Astrocyte (in vitro differentiated cells and primary cell): ENCODE measurements around the gene PTK6. TPM values are rescaled to one million over a fixed set of nuclear protein-coding genes. Genes with fewer than 3 reads are reported as not detected.

Experiments
- DNase-seq: peaks from one replicate; pipeline ENCODE4 v3.0.0-alpha.2; 2010; ENCODE audit warnings: low read depth
- FAIRE-seq: peaks from 2 replicates; lab custom pipeline; 2011; peaks lifted over from hg19 to GRCh38; lab: Jason Lieb, UNC
- H2AFZ ChIP-seq: 2 replicates; pipeline ENCODE4 v1.6.0; 2012; ENCODE audit warnings: low read depth, low read length, inconsistent platforms
- H3K27ac ChIP-seq: 2 replicates; pipeline ENCODE4 v1.5.1; 2011; ENCODE audit warnings: low read depth, low read length, inconsistent platforms
- H3K27me3 ChIP-seq: 2 replicates; pipeline ENCODE4 v1.6.0; 2011; ENCODE audit warnings: low read length, inconsistent platforms; ENCODE audit not compliant: insufficient read depth
- H3K36me3 ChIP-seq: 2 replicates; pipeline ENCODE4 v1.5.1; 2011; ENCODE audit warnings: low read length, inconsistent platforms; ENCODE audit not compliant: insufficient read depth
- H3K4me1 ChIP-seq: 2 replicates; pipeline ENCODE4 v1.5.1; 2011; ENCODE audit warnings: low read length, inconsistent platforms; ENCODE audit not compliant: insufficient read depth
- H3K4me2 ChIP-seq: 2 replicates; pipeline ENCODE4 v1.6.0; 2012; ENCODE audit warnings: low read length, inconsistent platforms
- H3K4me3 ChIP-seq: 2 replicates; pipeline ENCODE4 v1.5.1; 2011; ENCODE audit warnings: low read depth, mild to moderate bottlenecking, low read length, inconsistent platforms; ENCODE audit not compliant: insufficient read depth
- H3K79me2 ChIP-seq: 2 replicates; pipeline ENCODE4 v1.6.0; 2012; ENCODE audit warnings: mild to moderate bottlenecking, low read length, inconsistent platforms; ENCODE audit not compliant: insufficient read depth
- H3K9ac ChIP-seq: 2 replicates; pipeline ENCODE4 v1.6.0; 2012; ENCODE audit warnings: mild to moderate bottlenecking, low read length, inconsistent platforms
- H3K9me3 ChIP-seq: 2 replicates; pipeline ENCODE4 v1.5.1; 2012; ENCODE audit warnings: low read depth, mild to moderate bottlenecking, low read length, inconsistent platforms; ENCODE audit not compliant: insufficient read depth
- H4K20me1 ChIP-seq: 2 replicates; pipeline ENCODE4 v1.6.0; 2012; ENCODE audit warnings: low read length, inconsistent platforms; ENCODE audit not compliant: insufficient read depth
- H3K27ac Mint-ChIP-seq: one replicate; pipeline ENCODE4 v1.8.0; 2021; ENCODE audit warnings: mild to moderate bottlenecking, mixed read lengths; ENCODE audit not compliant: unreplicated experiment
- H3K27me3 Mint-ChIP-seq: one replicate; pipeline ENCODE4 v1.8.0; 2021; ENCODE audit warnings: low read depth, mixed read lengths; ENCODE audit not compliant: unreplicated experiment
- H3K36me3 Mint-ChIP-seq: one replicate; pipeline ENCODE4 v1.8.0; 2021; ENCODE audit warnings: low read depth, mixed read lengths; ENCODE audit not compliant: unreplicated experiment
- H3K4me1 Mint-ChIP-seq: one replicate; pipeline ENCODE4 v1.8.0; 2021; ENCODE audit warnings: low read depth, mixed read lengths; ENCODE audit not compliant: unreplicated experiment
- H3K4me3 Mint-ChIP-seq: one replicate; pipeline ENCODE4 v1.8.0; 2021; ENCODE audit warnings: mild to moderate bottlenecking, moderate library complexity, mixed read lengths; ENCODE audit not compliant: unreplicated experiment
- H3K9me3 Mint-ChIP-seq: one replicate; pipeline ENCODE4 v1.8.0; 2021; ENCODE audit warnings: mild to moderate bottlenecking, mixed read lengths; ENCODE audit not compliant: unreplicated experiment
- CTCF ChIP-seq: IDR thresholded peaks from 2 replicates; pipeline ENCODE4 v1.5.1; 2011; ENCODE audit warnings: low read depth, mild to moderate bottlenecking, inconsistent platforms, low read length, moderate library complexity; ENCODE audit not compliant: insufficient read depth
- EZH2 ChIP-seq: IDR thresholded peaks from 2 replicates; pipeline ENCODE4 v1.6.1; 2012; ENCODE audit warnings: mild to moderate bottlenecking, low read length, inconsistent platforms; ENCODE audit not compliant: insufficient read depth
- total RNA-seq: library from RNA; stranded (reverse); gene quantifications from 2 replicates; pipeline ENCODE4 v1.2.1, GENCODE V29; 2021

Gene PTK6
- total RNA-seq, 1 donor from 2014 or later, result 0.18 TPM

- no peak overlapping the region for H3K27ac Mint-ChIP-seq
- Histone ChIP-seq H3K27me3 (no peaks in the 10 kb centered on the region), H3K27ac (no peak overlapping the region), H3K4me1 (peaks cover 8% of the 10 kb centered on the region), H3K36me3 (no peaks in the 10 kb centered on the region), H4K20me1 (no peaks in the 10 kb centered on the region), H3K4me3 (no peak overlapping the region), H2AFZ (no peak overlapping the region), H3K9ac (no peak overlapping the region), H3K79me2 (no peaks in the 10 kb centered on the region), H3K4me2 (no peak overlapping the region), H3K9me3 (no peaks in the 10 kb centered on the region)
- no peak for TF ChIP-seq EZH2
- no peak for TF ChIP-seq CTCF
- DNase-seq (no peak), FAIRE-seq (no peak)
- H3K4me1 Mint-ChIP-seq, result no peaks in the 10 kb centered on the region
- H3K9me3 Mint-ChIP-seq, result no peaks in the 10 kb centered on the region
- no peaks in the 10 kb centered on the region for H3K27me3 Mint-ChIP-seq
- no peaks in the 10 kb centered on the region for H3K36me3 Mint-ChIP-seq
- no peak overlapping the region for H3K4me3 Mint-ChIP-seq
Measured at GRCh38 chr20:63534427-63534830, 2.7 kb downstream of the PTK6 start.

- Mint-ChIP-seq H3K27me3 (no peaks in the 10 kb centered on the region), H3K9me3 (no peaks in the 10 kb centered on the region), H3K27ac (no peak overlapping the region), H3K4me1 (no peaks in the 10 kb centered on the region), H3K36me3 (no peaks in the 10 kb centered on the region), H3K4me3 (no peak overlapping the region)
- no peak overlapping the region for H2AFZ ChIP-seq
- H3K9me3 ChIP-seq, result no peaks in the 10 kb centered on the region
- no peaks in the 10 kb centered on the region for H3K36me3 ChIP-seq
- no peak overlapping the region for H3K4me2 ChIP-seq
- H3K9ac ChIP-seq, result no peak overlapping the region
- TF ChIP-seq EZH2, result no peak
- TF ChIP-seq CTCF, result no peak
- FAIRE-seq, result no peak
- H3K27me3 ChIP-seq, result no peaks in the 10 kb centered on the region
- H3K4me1 ChIP-seq, result peaks cover 8% of the 10 kb centered on the region
- no peak overlapping the region for H3K27ac ChIP-seq
- no peaks in the 10 kb centered on the region for H4K20me1 ChIP-seq
- H3K4me3 ChIP-seq, result no peak overlapping the region
- H3K79me2 ChIP-seq, result no peaks in the 10 kb centered on the region
- no peak for DNase-seq
Measured at GRCh38 chr20:63533871-63534393, 3.2 kb downstream of the PTK6 start.

- FAIRE-seq, result no peak
- no peak for DNase-seq
- no peaks in the 10 kb centered on the region for H3K36me3 Mint-ChIP-seq
Measured at GRCh38 chr20:63533388-63533787, 3.8 kb downstream of the PTK6 start.

More at GRCh38 chr20:63533388-63533787, 3.8 kb downstream of the PTK6 start:
- Histone ChIP-seq H3K27me3 (no peaks in the 10 kb centered on the region), H3K79me2 (no peaks in the 10 kb centered on the region), H3K27ac (no peak overlapping the region), H3K9ac (no peak overlapping the region), H3K9me3 (no peaks in the 10 kb centered on the region), H3K36me3 (no peaks in the 10 kb centered on the region), H3K4me3 (no peak overlapping the region), H4K20me1 (no peaks in the 10 kb centered on the region), H2AFZ (no peak overlapping the region), H3K4me2 (no peak overlapping the region), H3K4me1 (peaks cover 8% of the 10 kb centered on the region)
- Mint-ChIP-seq H3K9me3 (no peaks in the 10 kb centered on the region), H3K4me3 (no peak overlapping the region), H3K27ac (no peak overlapping the region), H3K27me3 (no peaks in the 10 kb centered on the region), H3K4me1 (no peaks in the 10 kb centered on the region)
- no peak for TF ChIP-seq CTCF
- TF ChIP-seq EZH2, result no peak
